Type B pancreatic cell (in vitro differentiated cells): Measurements from ENCODE around the gene EPHA8. TPM values are rescaled to one million over a fixed set of nuclear protein-coding genes. Genes with fewer than 3 reads are reported as not detected.

ENCODE experiments used
- DNase-seq: peaks from one replicate; pipeline ENCODE4 v3.0.0; 2021; ENCODE audit warnings: mixed read lengths; ENCODE audit not compliant: unreplicated experiment; ENCODE audit errors: extremely low spot score
- H3K27ac Mint-ChIP-seq: 2 replicates; pipeline ENCODE4 v1.8.0; 2021; ENCODE audit warnings: mild to moderate bottlenecking, mixed read lengths
- H3K27me3 Mint-ChIP-seq: 2 replicates; pipeline ENCODE4 v1.8.0; 2021; ENCODE audit warnings: mixed read lengths
- H3K36me3 Mint-ChIP-seq: 2 replicates; pipeline ENCODE4 v1.8.0; 2021; ENCODE audit warnings: mixed read lengths
- H3K4me1 Mint-ChIP-seq: one replicate; pipeline ENCODE4 v1.8.0; 2021; ENCODE audit warnings: mixed read lengths; ENCODE audit not compliant: unreplicated experiment
- H3K4me3 Mint-ChIP-seq: 2 replicates; pipeline ENCODE4 v1.8.0; 2021; ENCODE audit warnings: mild to moderate bottlenecking, mixed read lengths
- H3K9me3 Mint-ChIP-seq: 2 replicates; pipeline ENCODE4 v1.8.0; 2021; ENCODE audit warnings: mixed read lengths
- CTCF ChIP-seq: fragments of 200-600 bp; sonication (generic); conservative IDR thresholded peaks from 2 replicates; pipeline ENCODE4 v1.5.0; 2021; ENCODE audit warnings: antibody characterized with exemption, mild to moderate bottlenecking
- total RNA-seq: library from RNA; stranded (reverse); gene quantifications from 2 replicates; pipeline ENCODE4 v1.2.1, GENCODE V29; 2021; ENCODE audit warnings: low replicate concordance

Gene EPHA8
- total RNA-seq, 1 donor from 2014 or later, result 0.46 TPM

DNA sequence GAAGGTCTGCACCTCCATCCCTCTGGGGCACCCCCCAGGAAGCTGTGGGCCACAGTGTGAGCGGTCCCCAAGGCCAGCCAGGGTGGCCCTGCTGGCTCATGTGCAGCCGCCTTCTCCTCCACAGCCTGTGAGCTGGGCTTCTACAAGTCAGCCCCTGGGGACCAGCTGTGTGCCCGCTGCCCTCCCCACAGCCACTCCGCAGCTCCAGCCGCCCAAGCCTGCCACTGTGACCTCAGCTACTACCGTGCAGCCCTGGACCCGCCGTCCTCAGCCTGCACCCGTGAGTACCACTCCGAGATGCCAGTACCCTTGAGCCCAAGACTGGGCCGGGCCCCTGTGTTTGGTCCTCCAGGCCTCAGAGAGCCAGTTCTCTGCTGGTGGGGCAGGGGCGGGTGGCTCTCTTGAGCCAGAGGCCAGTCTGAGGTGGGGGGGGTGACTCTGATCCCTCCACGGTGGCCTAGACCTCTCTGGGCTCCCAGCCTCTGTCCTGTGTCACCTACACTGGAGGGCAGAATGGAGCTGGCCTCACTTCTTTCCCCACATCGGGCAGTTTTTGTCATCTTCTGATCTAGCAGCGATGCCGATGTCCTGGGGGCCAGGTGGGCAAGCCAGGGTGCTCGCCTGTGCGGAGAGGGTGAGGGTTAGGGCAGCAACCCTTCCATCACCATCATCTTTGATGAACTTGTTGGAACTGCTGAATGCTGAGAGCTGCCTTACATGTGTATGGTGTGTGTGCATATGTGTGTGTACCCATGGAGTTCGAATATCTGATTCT, 23.3 kb downstream of the EPHA8 start:
- H3K27me3 Mint-ChIP-seq, result peaks cover 24% of the 10 kb centered on the region
- TF ChIP-seq CTCF, result no peak
- H3K4me3 Mint-ChIP-seq, result no peak overlapping the region

DNA sequence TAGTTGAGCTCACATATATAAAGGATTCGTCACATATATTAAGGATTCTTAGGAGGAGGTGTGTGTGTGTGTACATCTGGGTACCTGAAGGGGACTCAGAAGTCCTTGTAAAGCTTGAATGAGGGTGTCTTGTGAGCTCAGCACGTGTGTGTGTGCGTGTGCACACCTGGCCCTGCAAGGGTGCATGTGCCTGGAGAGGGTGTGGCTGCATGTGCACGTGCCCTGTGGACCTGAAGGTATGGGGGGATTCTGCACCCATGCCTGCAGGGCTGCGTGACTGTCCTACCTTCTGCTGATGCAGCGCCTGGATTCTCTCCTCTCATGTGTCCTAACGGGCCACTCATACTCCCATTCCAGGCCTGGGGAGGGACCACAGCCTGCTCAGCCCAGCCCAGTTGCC, 24.0 kb downstream of the EPHA8 start:
- Mint-ChIP-seq H3K27me3 (peaks cover 31% of the 10 kb centered on the region), H3K4me3 (no peak overlapping the region), H3K27ac (no peak overlapping the region), H3K4me1 (peaks cover 7% of the 10 kb centered on the region), H3K36me3 (no peaks in the 10 kb centered on the region), H3K9me3 (no peaks in the 10 kb centered on the region)
- no peak for TF ChIP-seq CTCF
- DNase-seq, result no peak

More for the DNA sequence above, 23.3 kb downstream of the EPHA8 start:
- Mint-ChIP-seq H3K27ac (no peak overlapping the region), H3K36me3 (no peaks in the 10 kb centered on the region), H3K4me1 (peaks cover 7% of the 10 kb centered on the region), H3K9me3 (no peaks in the 10 kb centered on the region)
- DNase-seq, result no peak

DNA sequence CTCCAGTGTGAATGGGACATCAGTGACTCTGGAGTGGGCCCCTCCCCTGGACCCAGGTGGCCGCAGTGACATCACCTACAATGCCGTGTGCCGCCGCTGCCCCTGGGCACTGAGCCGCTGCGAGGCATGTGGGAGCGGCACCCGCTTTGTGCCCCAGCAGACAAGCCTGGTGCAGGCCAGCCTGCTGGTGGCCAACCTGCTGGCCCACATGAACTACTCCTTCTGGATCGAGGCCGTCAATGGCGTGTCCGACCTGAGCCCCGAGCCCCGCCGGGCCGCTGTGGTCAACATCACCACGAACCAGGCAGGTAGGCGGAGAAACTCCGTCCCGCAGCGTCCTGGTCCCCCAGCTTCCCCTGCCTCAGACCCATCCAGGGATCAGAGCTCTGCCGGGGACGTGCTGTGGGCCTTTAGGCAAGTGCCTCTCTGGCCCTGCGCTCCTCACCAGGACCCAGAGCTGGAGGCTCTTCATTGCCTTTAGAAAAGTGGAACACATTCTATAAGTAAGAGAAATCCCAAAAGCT, 25.7 kb downstream of the EPHA8 start:
- H3K4me3 Mint-ChIP-seq, result no peak overlapping the region
- no peak for DNase-seq

DNA sequence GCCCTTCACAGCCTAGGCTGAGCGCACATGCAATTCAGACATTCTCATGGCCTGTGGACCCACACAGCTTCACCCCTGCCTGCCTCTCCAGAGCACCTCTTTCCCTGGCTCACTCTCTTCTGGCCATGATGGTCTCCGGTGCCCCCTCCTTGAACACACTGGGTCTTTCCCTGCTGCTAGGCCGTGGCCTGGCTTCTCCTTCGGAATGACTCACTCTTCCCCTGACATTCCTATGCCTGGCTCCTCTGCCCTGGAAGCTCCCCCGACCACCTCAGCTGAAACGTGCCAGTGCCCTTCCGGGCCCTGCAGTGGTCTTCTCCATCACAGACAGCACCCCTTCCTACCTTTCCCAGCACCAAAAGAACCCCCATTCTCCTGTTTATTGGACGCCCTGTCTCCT, 28.3 kb downstream of the EPHA8 start:
- TF ChIP-seq CTCF, result no peak
- Mint-ChIP-seq H3K36me3 (no peaks in the 10 kb centered on the region), H3K4me3 (no peak overlapping the region), H3K27ac (no peak overlapping the region), H3K27me3 (peaks cover 41% of the 10 kb centered on the region), H3K9me3 (no peaks in the 10 kb centered on the region), H3K4me1 (no peaks in the 10 kb centered on the region)
- DNase-seq, result no peak

More for the DNA sequence above, 25.7 kb downstream of the EPHA8 start:
- Mint-ChIP-seq H3K9me3 (no peaks in the 10 kb centered on the region), H3K36me3 (no peaks in the 10 kb centered on the region), H3K27me3 (peaks cover 38% of the 10 kb centered on the region), H3K27ac (no peak overlapping the region), H3K4me1 (peaks cover under 1% of the 10 kb centered on the region)
- no peak for TF ChIP-seq CTCF

DNA sequence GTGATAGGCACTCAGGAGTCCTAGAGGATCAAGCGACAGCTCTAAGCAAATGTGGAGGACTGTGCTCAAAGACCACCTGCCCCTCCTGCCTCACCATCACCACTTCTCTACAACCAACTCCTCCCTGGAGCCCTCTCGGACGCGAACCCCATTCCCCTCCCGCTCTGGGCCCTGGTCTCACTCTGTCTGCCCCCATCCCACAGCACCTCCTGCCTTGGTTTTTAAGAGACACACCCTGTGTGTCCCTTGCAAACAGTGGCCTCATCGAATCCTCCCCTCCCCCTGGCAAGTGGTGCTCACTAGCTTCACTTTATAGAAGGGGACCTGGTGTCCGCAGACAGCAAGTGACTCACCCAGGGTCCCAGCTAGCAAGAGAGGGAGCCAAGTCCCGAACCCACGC, 28.8 kb downstream of the EPHA8 start:
- H3K27ac Mint-ChIP-seq, result no peak overlapping the region
- H3K36me3 Mint-ChIP-seq, result no peaks in the 10 kb centered on the region
- H3K4me1 Mint-ChIP-seq, result no peaks in the 10 kb centered on the region
- TF ChIP-seq CTCF, result no peak
- H3K9me3 Mint-ChIP-seq, result no peaks in the 10 kb centered on the region
- H3K4me3 Mint-ChIP-seq, result no peak overlapping the region
- DNase-seq, result no peak
- H3K27me3 Mint-ChIP-seq, result peaks cover 43% of the 10 kb centered on the region
